SK-N-MC (cell line): Measurements from ENCODE around the gene AFF2.

Experiments used
- DNase-seq: peaks from one replicate; pipeline ENCODE4 v3.0.0-alpha.2; 2011; ENCODE audit warnings: low read depth, low spot score
- H3K27ac ChIP-seq: fragments of 200-600 bp; sonication (generic); 2 replicates; pipeline ENCODE4 v1.5.1; 2016; ENCODE audit warnings: mixed run types
- H3K36me3 ChIP-seq: fragments of 200-600 bp; sonication (generic); 2 replicates; pipeline ENCODE4 v1.6.1; 2017; ENCODE audit warnings: antibody characterized with exemption, low read length, mixed read lengths; ENCODE audit not compliant: insufficient read depth
- H3K4me3 ChIP-seq: fragments of 200-600 bp; sonication (generic); 2 replicates; pipeline ENCODE4 v1.5.1; 2016
- H3K9ac ChIP-seq: fragments of 200-600 bp; sonication (generic); 2 replicates; pipeline ENCODE4 v1.8.0; 2017; ENCODE audit warnings: mixed run types, mixed read lengths; ENCODE audit not compliant: insufficient read length
- H3K9me3 ChIP-seq: fragments of 200-600 bp; sonication (generic); 2 replicates; pipeline ENCODE4 v1.6.1; 2017; ENCODE audit warnings: low read depth, mild to moderate bottlenecking, antibody characterized with exemption, low read length, moderate library complexity, mixed read lengths
- EZH2 ChIP-seq: fragments of 200-600 bp; sonication (generic); IDR thresholded peaks from one replicate; pipeline ENCODE4 v1.6.1; 2017; ENCODE audit warnings: antibody characterized with exemption
- FOXP2 ChIP-seq: optimal IDR thresholded peaks from 2 replicates; pipeline ENCODE3; 2011; ENCODE audit warnings: mild to moderate bottlenecking, moderate library complexity; ENCODE audit not compliant: insufficient read depth; ENCODE audit errors: extremely low read length, control extremely low read depth
- POLR2AphosphoS5 ChIP-seq: IDR thresholded peaks from 2 replicates; pipeline ENCODE4 v1.6.1; 2012; ENCODE audit warnings: mild to moderate bottlenecking, low read depth, low read length, borderline replicate concordance

Gene AFF2

GRCh38 chrX:148947399-148947975, 447.1 kb downstream of the AFF2 start:
- no peak for DNase-seq
- no peak overlapping the region for H3K9ac ChIP-seq
- no peak overlapping the region for H3K27ac ChIP-seq
- no peak overlapping the region for H3K4me3 ChIP-seq
- TF ChIP-seq EZH2 (no peak), POLR2AphosphoS5 (no peak), FOXP2 (no peak)
- no peaks in the 10 kb centered on the region for H3K9me3 ChIP-seq
- no peaks in the 10 kb centered on the region for H3K36me3 ChIP-seq

GRCh38 chrX:148956352-148956751, 455.9 kb downstream of the AFF2 start:
- Histone ChIP-seq H3K9ac (no peak overlapping the region), H3K4me3 (no peak overlapping the region), H3K27ac (no peak overlapping the region), H3K9me3 (no peaks in the 10 kb centered on the region), H3K36me3 (no peaks in the 10 kb centered on the region)
- TF ChIP-seq FOXP2 (no peak), POLR2AphosphoS5 (no peak), EZH2 (no peak)
- DNase-seq = no peak

GRCh38 chrX:148958901-148959300, 458.5 kb downstream of the AFF2 start:
- Histone ChIP-seq H3K27ac (no peak overlapping the region), H3K9ac (no peak overlapping the region), H3K36me3 (no peaks in the 10 kb centered on the region), H3K9me3 (no peaks in the 10 kb centered on the region), H3K4me3 (no peak overlapping the region)
- DNase-seq = no peak
- TF ChIP-seq EZH2 (no peak), FOXP2 (no peak), POLR2AphosphoS5 (no peak)

GRCh38 chrX:148960060-148960459, 459.6 kb downstream of the AFF2 start:
- Histone ChIP-seq H3K27ac (no peak overlapping the region), H3K9ac (no peak overlapping the region), H3K4me3 (no peak overlapping the region), H3K36me3 (no peaks in the 10 kb centered on the region), H3K9me3 (no peaks in the 10 kb centered on the region)
- DNase-seq = no peak
- TF ChIP-seq EZH2 (no peak), FOXP2 (no peak), POLR2AphosphoS5 (no peak)

GRCh38 chrX:148961985-148962384, 461.6 kb downstream of the AFF2 start:
- Histone ChIP-seq H3K27ac (no peak overlapping the region), H3K9me3 (no peaks in the 10 kb centered on the region), H3K4me3 (no peak overlapping the region), H3K36me3 (no peaks in the 10 kb centered on the region), H3K9ac (no peak overlapping the region)
- DNase-seq = no peak
- TF ChIP-seq EZH2 (no peak), POLR2AphosphoS5 (no peak), FOXP2 (no peak)

- no peaks in the 10 kb centered on the region for H3K36me3 ChIP-seq
- H3K27ac ChIP-seq = no peak overlapping the region
- H3K4me3 ChIP-seq = no peak overlapping the region
- no peak for DNase-seq
- TF ChIP-seq FOXP2 = no peak
- TF ChIP-seq POLR2AphosphoS5 = no peak
- TF ChIP-seq EZH2 = no peak
- no peaks in the 10 kb centered on the region for H3K9me3 ChIP-seq
- no peak overlapping the region for H3K9ac ChIP-seq
Measured at GRCh38 chrX:148976571-148977400, 476.4 kb downstream of the AFF2 start.

- TF ChIP-seq POLR2AphosphoS5 (no peak), EZH2 (no peak), FOXP2 (no peak)
- Histone ChIP-seq H3K4me3 (no peak overlapping the region), H3K27ac (no peak overlapping the region), H3K9ac (no peak overlapping the region), H3K9me3 (no peaks in the 10 kb centered on the region), H3K36me3 (no peaks in the 10 kb centered on the region)
- no peak for DNase-seq
Measured at GRCh38 chrX:148979786-148980185, 479.4 kb downstream of the AFF2 start.

GRCh38 chrX:148984238-148984637, 483.8 kb downstream of the AFF2 start:
- TF ChIP-seq POLR2AphosphoS5 = no peak
- TF ChIP-seq EZH2 = no peak
- no peak for TF ChIP-seq FOXP2
- no peak overlapping the region for H3K9ac ChIP-seq
- H3K36me3 ChIP-seq = no peaks in the 10 kb centered on the region
- H3K27ac ChIP-seq = no peak overlapping the region
- no peaks in the 10 kb centered on the region for H3K9me3 ChIP-seq
- no peak overlapping the region for H3K4me3 ChIP-seq
- no peak for DNase-seq
